Keratinocyte (primary cell): Measurements from ENCODE around the gene SLN.

Experiments used
- EZH2 ChIP-seq: IDR thresholded peaks from one replicate; pipeline ENCODE4 v1.6.1; 2012; ENCODE audit warnings: inconsistent platforms, mild to moderate bottlenecking, low read length, moderate library complexity
- TF ChIP-seq, protein P1 (sequence below), 3 experiments: IDR thresholded peaks in 1 of 3; conservative IDR thresholded peaks in 1 of 3; optimal IDR thresholded peaks in 1 of 3; 2 replicates in 2 of 3; 3 replicates in 1 of 3; pipeline versions ENCODE3 to v1.5.1; 2011; ENCODE audit warnings: low read length in 3 of 3, mild to moderate bottlenecking in 3 of 3, moderate library complexity in 2 of 3, control low read depth in 1 of 3, inconsistent platforms in 1 of 3; ENCODE audit not compliant: insufficient read depth in 2 of 3; ENCODE audit errors: extremely low read depth in 1 of 3

- TF ChIP-seq, protein P1, sequence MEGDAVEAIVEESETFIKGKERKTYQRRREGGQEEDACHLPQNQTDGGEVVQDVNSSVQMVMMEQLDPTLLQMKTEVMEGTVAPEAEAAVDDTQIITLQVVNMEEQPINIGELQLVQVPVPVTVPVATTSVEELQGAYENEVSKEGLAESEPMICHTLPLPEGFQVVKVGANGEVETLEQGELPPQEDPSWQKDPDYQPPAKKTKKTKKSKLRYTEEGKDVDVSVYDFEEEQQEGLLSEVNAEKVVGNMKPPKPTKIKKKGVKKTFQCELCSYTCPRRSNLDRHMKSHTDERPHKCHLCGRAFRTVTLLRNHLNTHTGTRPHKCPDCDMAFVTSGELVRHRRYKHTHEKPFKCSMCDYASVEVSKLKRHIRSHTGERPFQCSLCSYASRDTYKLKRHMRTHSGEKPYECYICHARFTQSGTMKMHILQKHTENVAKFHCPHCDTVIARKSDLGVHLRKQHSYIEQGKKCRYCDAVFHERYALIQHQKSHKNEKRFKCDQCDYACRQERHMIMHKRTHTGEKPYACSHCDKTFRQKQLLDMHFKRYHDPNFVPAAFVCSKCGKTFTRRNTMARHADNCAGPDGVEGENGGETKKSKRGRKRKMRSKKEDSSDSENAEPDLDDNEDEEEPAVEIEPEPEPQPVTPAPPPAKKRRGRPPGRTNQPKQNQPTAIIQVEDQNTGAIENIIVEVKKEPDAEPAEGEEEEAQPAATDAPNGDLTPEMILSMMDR (optimal IDR thresholded peaks at IDR 0.05 in 1 of 3, IDR thresholded peaks at IDR 0.05 in 1 of 3, conservative IDR thresholded peaks at IDR 0.05 in 1 of 3; ENCODE audit: extremely low read depth in 1 of 3, insufficient read depth in 2 of 3, low read length in 3 of 3): no peak
- TF ChIP-seq EZH2: no peak
Measured at GRCh38 chr11:107691000-107691750, 20.7 kb downstream of the SLN start.
